BJ (cell line): Measurements from ENCODE around the gene PALLD. TPM values are rescaled to one million over a fixed set of nuclear protein-coding genes. Genes with fewer than 3 reads are reported as not detected.

Experiments
- CTCF ChIA-PET: fragments of 350-600 bp; formaldehyde crosslinking; extraction: SDS; loops from one replicate; lab custom pipeline; 2021; ENCODE audit warnings: antibody characterized with exemption, inconsistent platforms; lab: Yijun Ruan, JAX
- POLR2A ChIA-PET: fragments of 300-600 bp; sonication (Branson Sonifier 250); formaldehyde crosslinking; extraction: SDS; loops from one replicate; lab custom pipeline; 2021; ENCODE audit warnings: antibody characterized with exemption; lab: Charles Lee
- DNase-seq: peaks from one replicate; pipeline ENCODE4 v3.0.0-alpha.2; 2011; ENCODE audit warnings: low read depth
- H3K27me3 ChIP-seq: 2 replicates; pipeline ENCODE4 v1.6.0; 2011; ENCODE audit warnings: low read length; ENCODE audit not compliant: control insufficient read depth, insufficient read depth
- H3K36me3 ChIP-seq: 2 replicates; pipeline ENCODE4 v1.5.1; 2011; ENCODE audit warnings: low read length; ENCODE audit not compliant: control insufficient read depth, insufficient read depth
- H3K4me3 ChIP-seq: 2 replicates; pipeline ENCODE4 v1.5.1; 2011; ENCODE audit warnings: low read depth, mild to moderate bottlenecking, control low read depth, low read length
- polyA plus RNA-seq: library from polyadenylated mRNA; depleted of rRNA; stranded (reverse); fragments of >200 nt; gene quantifications from 2 replicates; pipeline ENCODE4 v1.2.3, GENCODE V29; 2011
- TF ChIP-seq, protein P1 (sequence below): IDR thresholded peaks from 2 replicates; pipeline ENCODE4 v1.5.1; 2011; ENCODE audit warnings: low read depth, mild to moderate bottlenecking, control low read depth, inconsistent platforms, low read length, moderate library complexity; ENCODE audit not compliant: insufficient read depth

Gene PALLD
- polyA plus RNA-seq, 1 experiment, result 30.3 TPM

DNA sequence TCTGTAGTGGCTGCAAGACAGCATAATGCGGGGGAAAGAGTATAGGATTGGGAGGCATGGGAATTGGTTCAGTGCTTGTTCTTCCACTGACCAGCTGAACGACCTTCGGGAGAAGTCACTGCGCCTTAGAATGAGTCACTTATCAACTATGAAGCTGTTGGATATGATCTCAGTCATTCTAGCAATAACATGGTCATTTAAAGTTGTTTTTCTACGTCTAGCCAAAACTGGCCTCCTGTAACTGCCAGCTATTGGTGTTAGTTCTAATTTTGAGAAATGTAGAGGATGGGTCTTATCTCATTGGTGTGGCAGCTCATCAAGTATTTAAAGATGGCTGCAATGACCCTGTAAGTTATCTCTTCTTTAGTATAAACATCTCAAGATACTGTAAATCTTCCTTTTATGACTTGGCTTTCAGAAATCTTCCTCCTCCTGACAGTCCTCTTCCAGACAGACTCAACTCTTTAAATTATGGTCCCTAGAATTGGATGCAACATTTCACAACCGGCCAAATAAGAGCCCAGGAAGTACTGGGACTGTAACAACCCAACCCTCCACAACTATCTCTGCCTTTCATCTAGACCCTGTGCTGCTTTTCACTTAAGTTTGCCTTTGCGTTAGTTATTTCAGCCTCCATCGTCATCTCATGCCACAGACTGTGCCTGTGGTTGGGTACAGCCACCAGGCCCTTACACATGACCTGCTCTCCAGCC is 269.9 kb downstream of the PALLD start:
- no peak for DNase-seq
- H3K4me3 ChIP-seq, result no peak overlapping the region
- ChIA-PET POLR2A (no interaction called here), CTCF (interaction anchor here (0.9 to 1.5 kb wide), 2 partner anchors 17 to 18 kb away, joined by 4 to 5 read pairs; no protein-coding TSS in a partner anchor)
- H3K36me3 ChIP-seq, result no peaks in the 10 kb centered on the region
- no peaks in the 10 kb centered on the region for H3K27me3 ChIP-seq
- TF ChIP-seq, protein P1, sequence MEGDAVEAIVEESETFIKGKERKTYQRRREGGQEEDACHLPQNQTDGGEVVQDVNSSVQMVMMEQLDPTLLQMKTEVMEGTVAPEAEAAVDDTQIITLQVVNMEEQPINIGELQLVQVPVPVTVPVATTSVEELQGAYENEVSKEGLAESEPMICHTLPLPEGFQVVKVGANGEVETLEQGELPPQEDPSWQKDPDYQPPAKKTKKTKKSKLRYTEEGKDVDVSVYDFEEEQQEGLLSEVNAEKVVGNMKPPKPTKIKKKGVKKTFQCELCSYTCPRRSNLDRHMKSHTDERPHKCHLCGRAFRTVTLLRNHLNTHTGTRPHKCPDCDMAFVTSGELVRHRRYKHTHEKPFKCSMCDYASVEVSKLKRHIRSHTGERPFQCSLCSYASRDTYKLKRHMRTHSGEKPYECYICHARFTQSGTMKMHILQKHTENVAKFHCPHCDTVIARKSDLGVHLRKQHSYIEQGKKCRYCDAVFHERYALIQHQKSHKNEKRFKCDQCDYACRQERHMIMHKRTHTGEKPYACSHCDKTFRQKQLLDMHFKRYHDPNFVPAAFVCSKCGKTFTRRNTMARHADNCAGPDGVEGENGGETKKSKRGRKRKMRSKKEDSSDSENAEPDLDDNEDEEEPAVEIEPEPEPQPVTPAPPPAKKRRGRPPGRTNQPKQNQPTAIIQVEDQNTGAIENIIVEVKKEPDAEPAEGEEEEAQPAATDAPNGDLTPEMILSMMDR, result no peak

DNA sequence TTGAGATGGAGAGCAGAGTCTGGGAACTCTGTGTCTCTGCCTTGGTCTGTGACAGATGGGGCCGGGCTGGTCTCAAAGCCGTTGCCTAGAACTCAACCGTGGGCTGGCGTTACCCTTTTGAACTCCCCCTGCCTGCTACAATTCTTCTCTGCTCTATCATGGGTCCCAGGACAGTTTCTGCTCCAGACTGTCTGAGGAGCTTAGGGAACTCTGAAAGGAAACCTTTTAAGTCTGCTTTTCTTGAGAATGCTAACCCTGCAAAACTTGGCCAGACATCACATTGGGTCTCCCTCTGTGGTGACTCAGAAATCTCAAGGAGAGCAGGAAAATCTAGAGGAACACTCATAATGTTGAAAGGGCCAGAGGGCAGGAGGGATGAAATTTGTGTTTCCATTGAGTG is 272.6 kb downstream of the PALLD start:
- TF ChIP-seq, protein P1, result no peak
- no peaks in the 10 kb centered on the region for H3K27me3 ChIP-seq
- CTCF ChIA-PET, result interaction anchor here (1.3 to 1.4 kb wide), 2 partner anchors 15 to 96 kb away, joined by 4 to 7 read pairs; no protein-coding TSS in a partner anchor
- H3K4me3 ChIP-seq, result no peak overlapping the region
- H3K36me3 ChIP-seq, result no peaks in the 10 kb centered on the region
- POLR2A ChIA-PET, result interaction anchor here (0.9 kb wide), 1 partner anchor 15 kb away, joined by 9 read pairs; no protein-coding TSS in a partner anchor
- no peak for DNase-seq

DNA sequence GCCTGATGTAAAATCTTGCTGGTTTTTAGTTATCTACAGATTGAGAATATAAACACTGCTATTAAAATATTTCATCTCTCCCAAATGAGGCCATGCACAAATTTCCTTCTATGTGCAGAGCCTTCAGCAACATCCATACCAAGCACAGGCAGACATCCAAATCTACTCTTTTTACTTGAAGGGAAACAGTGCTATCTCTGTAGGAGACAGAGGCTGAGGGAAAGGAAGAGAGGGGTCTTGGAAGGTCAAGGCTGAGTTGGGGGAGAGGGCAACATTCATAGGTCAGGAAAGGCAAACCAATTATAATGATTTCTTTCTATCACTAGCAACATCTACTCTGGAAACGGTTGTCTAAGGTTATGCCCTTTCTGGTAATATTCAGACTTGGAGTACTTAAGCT is 273.0 kb downstream of the PALLD start:
- no peaks in the 10 kb centered on the region for H3K27me3 ChIP-seq
- H3K36me3 ChIP-seq, result no peaks in the 10 kb centered on the region
- CTCF ChIA-PET, result interaction anchor here (1.3 kb wide), 1 partner anchor 15 kb away, joined by 4 read pairs; no protein-coding TSS in a partner anchor
- POLR2A ChIA-PET, result no interaction called here
- no peak for DNase-seq
- no peak overlapping the region for H3K4me3 ChIP-seq
- TF ChIP-seq, protein P1, result no peak

DNA sequence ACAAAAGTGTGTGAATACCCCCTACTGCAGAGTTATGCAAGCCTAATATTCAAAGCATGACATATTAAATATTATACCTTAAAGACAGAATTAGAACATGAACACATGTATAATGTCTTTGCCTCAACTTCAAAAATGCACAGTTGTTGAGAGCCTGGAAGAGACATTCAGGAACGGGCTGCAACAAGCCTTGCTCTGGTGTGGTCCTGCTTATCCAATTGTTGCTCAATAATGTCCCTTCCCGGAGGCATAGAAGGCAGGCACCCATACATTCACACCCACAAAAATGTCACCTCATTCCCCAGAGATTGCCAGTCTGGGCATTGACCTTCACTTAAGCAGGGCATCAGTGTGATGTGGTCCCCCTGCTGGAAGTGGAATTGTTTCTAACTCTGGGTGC is 274.4 kb downstream of the PALLD start:
- no peak for DNase-seq
- Histone ChIP-seq H3K4me3 (no peak overlapping the region), H3K27me3 (no peaks in the 10 kb centered on the region), H3K36me3 (no peaks in the 10 kb centered on the region)
- ChIA-PET CTCF (no interaction called here), POLR2A (no interaction called here)
- TF ChIP-seq, protein P1, result no peak

DNA sequence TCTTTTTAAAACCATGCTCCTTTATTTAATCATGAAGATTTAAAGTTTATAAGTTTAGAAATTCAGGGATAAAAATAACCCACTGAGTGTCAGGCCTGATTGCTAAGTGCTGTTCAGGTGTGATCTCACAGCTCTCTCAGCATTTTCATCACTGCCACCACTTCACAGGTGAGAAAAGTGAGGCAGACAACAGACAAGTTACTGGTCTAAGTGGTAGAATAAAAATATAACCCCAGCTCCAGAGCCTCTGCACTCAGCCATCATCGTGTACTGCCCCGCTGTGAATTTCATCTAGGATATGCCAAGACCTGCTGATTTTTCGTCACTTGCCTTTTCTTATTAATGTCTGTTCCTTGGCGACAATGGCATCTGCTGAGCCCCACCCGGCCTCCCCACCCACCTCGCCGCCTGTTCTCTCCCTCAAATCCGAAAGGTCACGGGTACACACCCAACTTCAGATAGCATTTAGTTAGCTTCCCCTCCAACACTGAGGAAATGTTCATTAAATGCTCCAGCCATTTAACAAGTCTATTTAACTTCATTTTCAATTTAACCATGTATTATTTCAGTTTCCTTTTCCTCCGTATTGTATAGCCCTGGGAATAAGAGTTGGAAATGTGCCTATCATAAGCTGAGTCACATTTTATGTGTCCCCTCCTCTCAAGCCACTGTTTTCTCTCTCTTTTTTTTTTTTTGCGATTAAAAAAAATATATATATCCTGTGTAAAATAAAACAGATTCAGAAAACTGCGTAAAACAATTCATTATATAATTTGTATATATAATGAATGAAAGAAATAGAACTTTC is 276.7 kb downstream of the PALLD start:
- TF ChIP-seq, protein P1, result no peak
- ChIA-PET POLR2A (no interaction called here), CTCF (interaction anchor here (1.1 kb wide), 1 partner anchor 188 kb away, joined by 3 read pairs; no protein-coding TSS in a partner anchor)
- Histone ChIP-seq H3K36me3 (no peaks in the 10 kb centered on the region), H3K4me3 (no peak overlapping the region), H3K27me3 (no peaks in the 10 kb centered on the region)
- DNase-seq, result no peak
